ENCODE data around the gene TMEM135.

Gene TMEM135

GRCh38 chr11:87120937-87121336, 83.2 kb downstream of the TMEM135 start:
- no peak for DNase-seq (ENCODE audit: low spot score)
- H3K9me3 Mint-ChIP-seq = no peaks in the 10 kb centered on the region
- peaks cover 3% of the 10 kb centered on the region for H3K4me1 Mint-ChIP-seq (ENCODE audit: low read depth)
- no peaks in the 10 kb centered on the region for H3K36me3 Mint-ChIP-seq (ENCODE audit: low read depth)
- H3K27ac Mint-ChIP-seq = no peak overlapping the region
- H3K27me3 Mint-ChIP-seq (ENCODE audit: low read depth) = no peaks in the 10 kb centered on the region
- no peak overlapping the region for H3K4me3 Mint-ChIP-seq

GRCh38 chr11:87122852-87123251, 85.1 kb downstream of the TMEM135 start:
- Mint-ChIP-seq H3K27me3 (ENCODE audit: low read depth) (no peaks in the 10 kb centered on the region), H3K9me3 (no peaks in the 10 kb centered on the region), H3K4me1 (ENCODE audit: low read depth) (peaks cover 3% of the 10 kb centered on the region), H3K36me3 (ENCODE audit: low read depth) (no peaks in the 10 kb centered on the region), H3K4me3 (no peak overlapping the region), H3K27ac (no peak overlapping the region)
- no peak for DNase-seq (ENCODE audit: low spot score)

- Mint-ChIP-seq H3K27me3 (ENCODE audit: low read depth) (no peaks in the 10 kb centered on the region), H3K4me1 (ENCODE audit: low read depth) (no peaks in the 10 kb centered on the region), H3K4me3 (no peak overlapping the region), H3K27ac (no peak overlapping the region), H3K9me3 (no peaks in the 10 kb centered on the region), H3K36me3 (ENCODE audit: low read depth) (no peaks in the 10 kb centered on the region)
- no peak for DNase-seq (ENCODE audit: low spot score)
These were observed 87.5 kb downstream of the TMEM135 start for GRCh38 chr11:87125257-87125656.

- Mint-ChIP-seq H3K27me3 (ENCODE audit: low read depth) (no peaks in the 10 kb centered on the region), H3K36me3 (ENCODE audit: low read depth) (no peaks in the 10 kb centered on the region), H3K9me3 (no peaks in the 10 kb centered on the region), H3K4me3 (no peak overlapping the region), H3K4me1 (ENCODE audit: low read depth) (no peaks in the 10 kb centered on the region), H3K27ac (no peak overlapping the region)
- no peak for DNase-seq (ENCODE audit: low spot score)
These were observed 89.4 kb downstream of the TMEM135 start for GRCh38 chr11:87127101-87127500.

GRCh38 chr11:87128372-87128771, 90.6 kb downstream of the TMEM135 start:
- Mint-ChIP-seq H3K36me3 (ENCODE audit: low read depth) (no peaks in the 10 kb centered on the region), H3K27me3 (ENCODE audit: low read depth) (no peaks in the 10 kb centered on the region), H3K27ac (no peak overlapping the region), H3K4me3 (no peak overlapping the region), H3K4me1 (ENCODE audit: low read depth) (no peaks in the 10 kb centered on the region), H3K9me3 (no peaks in the 10 kb centered on the region)
- DNase-seq (ENCODE audit: low spot score) = no peak

- Mint-ChIP-seq H3K9me3 (peaks cover 5% of the 10 kb centered on the region), H3K27ac (no peak overlapping the region), H3K4me3 (no peak overlapping the region), H3K27me3 (ENCODE audit: low read depth) (no peaks in the 10 kb centered on the region), H3K36me3 (ENCODE audit: low read depth) (peaks cover 9% of the 10 kb centered on the region), H3K4me1 (ENCODE audit: low read depth) (no peaks in the 10 kb centered on the region)
- no peak for DNase-seq (ENCODE audit: low spot score)
These were observed 96.9 kb downstream of the TMEM135 start for GRCh38 chr11:87134524-87135106.

GRCh38 chr11:87136236-87136635, 98.5 kb downstream of the TMEM135 start:
- H3K4me3 Mint-ChIP-seq = no peak overlapping the region
- H3K27ac Mint-ChIP-seq = no peak overlapping the region
- no peak for DNase-seq (ENCODE audit: low spot score)
- H3K36me3 Mint-ChIP-seq (ENCODE audit: low read depth) = peaks cover 11% of the 10 kb centered on the region
- no peaks in the 10 kb centered on the region for H3K4me1 Mint-ChIP-seq (ENCODE audit: low read depth)
- H3K27me3 Mint-ChIP-seq (ENCODE audit: low read depth) = no peaks in the 10 kb centered on the region
- peaks cover 12% of the 10 kb centered on the region for H3K9me3 Mint-ChIP-seq

- peaks cover 11% of the 10 kb centered on the region for H3K36me3 Mint-ChIP-seq (ENCODE audit: low read depth)
- DNase-seq (ENCODE audit: low spot score) = no peak
- H3K27ac Mint-ChIP-seq = no peak overlapping the region
- H3K27me3 Mint-ChIP-seq (ENCODE audit: low read depth) = no peaks in the 10 kb centered on the region
- H3K4me1 Mint-ChIP-seq (ENCODE audit: low read depth) = peaks cover under 1% of the 10 kb centered on the region
- peaks cover 12% of the 10 kb centered on the region for H3K9me3 Mint-ChIP-seq
- H3K4me3 Mint-ChIP-seq = no peak overlapping the region
These were observed 100.0 kb downstream of the TMEM135 start for GRCh38 chr11:87137711-87138110.

GRCh38 chr11:87139475-87139874, 101.7 kb downstream of the TMEM135 start:
- Mint-ChIP-seq H3K4me3 (no peak overlapping the region), H3K4me1 (ENCODE audit: low read depth) (peaks cover 2% of the 10 kb centered on the region), H3K9me3 (peaks cover 12% of the 10 kb centered on the region), H3K27ac (no peak overlapping the region), H3K36me3 (ENCODE audit: low read depth) (peaks cover 11% of the 10 kb centered on the region), H3K27me3 (ENCODE audit: low read depth) (no peaks in the 10 kb centered on the region)
- DNase-seq (ENCODE audit: low spot score) = no peak

GRCh38 chr11:87141322-87141721, 103.6 kb downstream of the TMEM135 start:
- H3K4me1 Mint-ChIP-seq (ENCODE audit: low read depth) = peaks cover 7% of the 10 kb centered on the region
- no peak overlapping the region for H3K4me3 Mint-ChIP-seq
- no peak for DNase-seq (ENCODE audit: low spot score)
- no peaks in the 10 kb centered on the region for H3K27me3 Mint-ChIP-seq (ENCODE audit: low read depth)
- H3K36me3 Mint-ChIP-seq (ENCODE audit: low read depth) = peaks cover 11% of the 10 kb centered on the region
- H3K27ac Mint-ChIP-seq = no peak overlapping the region
- H3K9me3 Mint-ChIP-seq = peaks cover 12% of the 10 kb centered on the region

GRCh38 chr11:87141980-87142514, 104.3 kb downstream of the TMEM135 start:
- H3K27me3 Mint-ChIP-seq (ENCODE audit: low read depth) = no peaks in the 10 kb centered on the region
- no peak overlapping the region for H3K27ac Mint-ChIP-seq
- H3K4me1 Mint-ChIP-seq (ENCODE audit: low read depth) = peaks cover 7% of the 10 kb centered on the region
- H3K4me3 Mint-ChIP-seq = no peak overlapping the region
- H3K36me3 Mint-ChIP-seq (ENCODE audit: low read depth) = peaks cover 11% of the 10 kb centered on the region
- H3K9me3 Mint-ChIP-seq = peaks cover 12% of the 10 kb centered on the region
- DNase-seq (ENCODE audit: low spot score) = no peak

- H3K27ac Mint-ChIP-seq = no peak overlapping the region
- H3K27me3 Mint-ChIP-seq (ENCODE audit: low read depth) = no peaks in the 10 kb centered on the region
- peaks cover 11% of the 10 kb centered on the region for H3K36me3 Mint-ChIP-seq (ENCODE audit: low read depth)
- no peak overlapping the region for H3K4me3 Mint-ChIP-seq
- no peak for DNase-seq (ENCODE audit: low spot score)
- peaks cover 12% of the 10 kb centered on the region for H3K9me3 Mint-ChIP-seq
- H3K4me1 Mint-ChIP-seq (ENCODE audit: low read depth) = peaks cover 7% of the 10 kb centered on the region
These were observed 104.9 kb downstream of the TMEM135 start for GRCh38 chr11:87142594-87142993.

GRCh38 chr11:87143641-87144040, 105.9 kb downstream of the TMEM135 start:
- H3K27ac Mint-ChIP-seq = no peak overlapping the region
- peaks cover 12% of the 10 kb centered on the region for H3K9me3 Mint-ChIP-seq
- DNase-seq (ENCODE audit: low spot score) = no peak
- H3K4me3 Mint-ChIP-seq = no peak overlapping the region
- H3K27me3 Mint-ChIP-seq (ENCODE audit: low read depth) = no peaks in the 10 kb centered on the region
- peaks cover 7% of the 10 kb centered on the region for H3K4me1 Mint-ChIP-seq (ENCODE audit: low read depth)
- H3K36me3 Mint-ChIP-seq (ENCODE audit: low read depth) = peaks cover 9% of the 10 kb centered on the region

GRCh38 chr11:87144252-87144651, 106.5 kb downstream of the TMEM135 start:
- no peak overlapping the region for H3K4me3 Mint-ChIP-seq
- H3K27me3 Mint-ChIP-seq (ENCODE audit: low read depth) = no peaks in the 10 kb centered on the region
- peaks cover 10% of the 10 kb centered on the region for H3K9me3 Mint-ChIP-seq
- DNase-seq (ENCODE audit: low spot score) = no peak
- H3K36me3 Mint-ChIP-seq (ENCODE audit: low read depth) = peaks cover 6% of the 10 kb centered on the region
- H3K27ac Mint-ChIP-seq = no peak overlapping the region
- peaks cover 7% of the 10 kb centered on the region for H3K4me1 Mint-ChIP-seq (ENCODE audit: low read depth)

- Mint-ChIP-seq H3K27me3 (ENCODE audit: low read depth) (no peaks in the 10 kb centered on the region), H3K4me1 (ENCODE audit: low read depth) (peaks cover 8% of the 10 kb centered on the region), H3K9me3 (peaks cover 7% of the 10 kb centered on the region), H3K4me3 (no peak overlapping the region), H3K36me3 (ENCODE audit: low read depth) (peaks cover 2% of the 10 kb centered on the region), H3K27ac (no peak overlapping the region)
- no peak for DNase-seq (ENCODE audit: low spot score)
These were observed 111.0 kb downstream of the TMEM135 start for GRCh38 chr11:87148749-87149148.

All from T-helper 2 cell treated with Interferon-gamma antibody and Interleukin-4, amounts not matched to agents 5 μg/mL and 100 μg/mL, for 36 hours (primary cell).